Fibroblast of the aortic adventitia (primary cell): Measurements from ENCODE around the gene CDCA8. TPM values are rescaled to one million over a fixed set of nuclear protein-coding genes. Genes with fewer than 3 reads are reported as not detected.
"Not testable (repeated sequence)": the region's sequence is repeated elsewhere in the genome, so short reads cannot be mapped to it uniquely, and the experiment has no call there.

ENCODE experiments used
- DNase-seq: peaks from one replicate; pipeline ENCODE4 v3.0.0-alpha.2; 2010; ENCODE audit warnings: low read depth
- H3K4me3 ChIP-seq: 2 replicates; pipeline ENCODE4 v1.5.1; 2011; ENCODE audit warnings: low read depth, mild to moderate bottlenecking, control low read depth, low read length, moderate library complexity
- total RNA-seq: library from RNA; depleted of rRNA; stranded (reverse); fragments of >200 nt; gene quantifications from 2 replicates; pipeline ENCODE4 v1.2.3, GENCODE V29; 2012; ENCODE audit warnings: low replicate concordance
- TF ChIP-seq, protein P1 (sequence below): IDR thresholded peaks from 2 replicates; pipeline ENCODE4 v1.5.1; 2011; ENCODE audit warnings: mild to moderate bottlenecking, low read length, control low read depth, inconsistent platforms; ENCODE audit not compliant: insufficient read depth

The CDCA8 gene
- total RNA-seq, 1 donor, result 12.8 TPM

GRCh38 chr1:37732111-37732780 is 39.9 kb downstream of the CDCA8 start:
- no peak for DNase-seq
- TF ChIP-seq, protein P1, sequence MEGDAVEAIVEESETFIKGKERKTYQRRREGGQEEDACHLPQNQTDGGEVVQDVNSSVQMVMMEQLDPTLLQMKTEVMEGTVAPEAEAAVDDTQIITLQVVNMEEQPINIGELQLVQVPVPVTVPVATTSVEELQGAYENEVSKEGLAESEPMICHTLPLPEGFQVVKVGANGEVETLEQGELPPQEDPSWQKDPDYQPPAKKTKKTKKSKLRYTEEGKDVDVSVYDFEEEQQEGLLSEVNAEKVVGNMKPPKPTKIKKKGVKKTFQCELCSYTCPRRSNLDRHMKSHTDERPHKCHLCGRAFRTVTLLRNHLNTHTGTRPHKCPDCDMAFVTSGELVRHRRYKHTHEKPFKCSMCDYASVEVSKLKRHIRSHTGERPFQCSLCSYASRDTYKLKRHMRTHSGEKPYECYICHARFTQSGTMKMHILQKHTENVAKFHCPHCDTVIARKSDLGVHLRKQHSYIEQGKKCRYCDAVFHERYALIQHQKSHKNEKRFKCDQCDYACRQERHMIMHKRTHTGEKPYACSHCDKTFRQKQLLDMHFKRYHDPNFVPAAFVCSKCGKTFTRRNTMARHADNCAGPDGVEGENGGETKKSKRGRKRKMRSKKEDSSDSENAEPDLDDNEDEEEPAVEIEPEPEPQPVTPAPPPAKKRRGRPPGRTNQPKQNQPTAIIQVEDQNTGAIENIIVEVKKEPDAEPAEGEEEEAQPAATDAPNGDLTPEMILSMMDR, result no peak
- no peak overlapping the region for H3K4me3 ChIP-seq

- TF ChIP-seq, protein P1, result no peak
- no peak for DNase-seq
- H3K4me3 ChIP-seq, result no peak overlapping the region
These were observed 42.6 kb downstream of the CDCA8 start for GRCh38 chr1:37734629-37735591.

DNA sequence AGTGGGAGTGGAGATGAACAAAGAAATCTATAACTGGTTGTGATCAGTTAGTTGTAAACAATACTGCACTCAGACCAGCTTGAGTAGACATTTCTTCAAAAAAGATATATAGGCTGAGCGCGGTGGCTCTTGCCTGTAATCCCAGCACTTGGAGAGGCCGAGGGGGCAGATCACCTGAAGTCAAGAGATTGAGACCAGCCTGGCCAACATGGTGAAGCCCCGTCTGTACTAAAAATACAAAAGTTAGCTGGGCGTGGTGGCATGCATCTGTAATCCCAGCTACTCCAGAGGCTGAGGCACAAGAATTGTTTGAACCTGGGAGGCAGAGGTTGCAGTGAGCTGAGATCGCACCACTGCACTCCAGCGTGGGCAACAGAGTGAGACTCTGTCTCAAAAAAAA is 45.7 kb downstream of the CDCA8 start:
- not testable (repeated sequence) for H3K4me3 ChIP-seq, DNase-seq

DNA sequence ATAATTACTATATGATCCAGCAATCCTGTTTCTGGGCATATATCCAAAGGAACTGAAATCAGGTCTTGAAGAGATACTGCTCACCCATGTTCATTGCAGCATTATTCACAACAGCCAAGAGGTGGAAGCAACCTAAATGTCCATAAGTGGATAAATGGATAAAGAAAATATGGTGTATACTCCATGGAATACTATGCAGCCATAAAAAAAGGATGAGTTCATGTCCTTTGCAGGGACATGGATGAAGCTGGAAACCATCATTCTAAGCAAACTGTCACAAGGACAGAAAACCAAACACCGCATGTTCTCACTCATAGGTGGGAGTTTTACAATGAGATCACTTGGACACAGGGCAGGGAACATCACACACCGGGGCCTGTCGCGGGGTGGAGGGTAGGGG is 46.3 kb downstream of the CDCA8 start:
- not testable (repeated sequence) for DNase-seq, H3K4me3 ChIP-seq

GRCh38 chr1:37739222-37739621 is 46.9 kb downstream of the CDCA8 start:
- no peak overlapping the region for H3K4me3 ChIP-seq
- TF ChIP-seq, protein P1, result no peak
- no peak for DNase-seq

GRCh38 chr1:37741130-37741529 is 48.8 kb downstream of the CDCA8 start:
- TF ChIP-seq, protein P1, result no peak
- no peak overlapping the region for H3K4me3 ChIP-seq
- no peak for DNase-seq

DNA sequence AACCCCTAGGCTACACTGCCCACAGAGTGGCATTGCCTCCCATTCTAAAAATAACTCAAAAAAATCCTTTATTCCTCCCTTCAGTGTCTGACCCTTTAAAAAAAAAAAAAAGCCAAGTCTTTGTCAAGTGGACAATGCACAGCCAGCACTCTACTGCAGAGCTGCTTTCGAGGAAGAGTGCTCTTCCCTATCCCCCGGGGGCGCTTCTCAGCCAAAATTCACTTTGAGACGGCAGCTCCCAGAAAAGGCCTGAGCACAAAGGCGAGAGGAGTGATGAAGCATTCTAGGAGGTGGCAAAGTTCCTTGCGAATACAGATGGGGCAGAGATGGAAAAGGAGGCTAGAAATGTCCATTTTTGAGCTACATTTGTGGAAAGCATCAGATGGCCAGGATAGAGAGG is 49.3 kb downstream of the CDCA8 start:
- TF ChIP-seq, protein P1, result no peak
- H3K4me3 ChIP-seq, result no peak overlapping the region

More for the DNA sequence above, 49.3 kb downstream of the CDCA8 start:
- no peak for DNase-seq
